GM03348 (cell line): ENCODE data around the gene PLSCR2.
"Not testable (repeated sequence)": the region's sequence is repeated elsewhere in the genome, so short reads cannot be mapped to it uniquely, and the experiment has no call there.

Experiments
- DNase-seq: peaks from one replicate; pipeline ENCODE4 v3.0.0; 2012; ENCODE audit warnings: low spot score

PLSCR2 gene

DNA sequence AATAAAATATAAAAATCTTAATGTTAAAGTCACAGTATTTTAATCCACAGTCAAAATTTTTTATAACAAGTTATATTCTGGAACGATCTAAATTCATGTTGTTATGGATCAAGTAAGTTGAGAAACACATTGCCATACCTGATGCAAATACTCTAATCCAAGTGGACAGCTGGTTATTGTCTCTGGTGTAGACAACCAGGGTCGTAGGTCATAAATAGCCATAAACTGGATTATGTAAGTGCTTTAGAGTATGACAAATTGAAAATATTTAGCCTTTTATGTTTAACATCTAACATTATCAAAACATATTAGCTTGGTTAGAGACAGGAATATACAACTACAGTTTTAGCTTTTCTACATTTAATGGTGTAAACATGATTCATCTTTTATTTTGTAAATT, 53.0 kb downstream of the PLSCR2 start:
- DNase-seq: no peak

DNA sequence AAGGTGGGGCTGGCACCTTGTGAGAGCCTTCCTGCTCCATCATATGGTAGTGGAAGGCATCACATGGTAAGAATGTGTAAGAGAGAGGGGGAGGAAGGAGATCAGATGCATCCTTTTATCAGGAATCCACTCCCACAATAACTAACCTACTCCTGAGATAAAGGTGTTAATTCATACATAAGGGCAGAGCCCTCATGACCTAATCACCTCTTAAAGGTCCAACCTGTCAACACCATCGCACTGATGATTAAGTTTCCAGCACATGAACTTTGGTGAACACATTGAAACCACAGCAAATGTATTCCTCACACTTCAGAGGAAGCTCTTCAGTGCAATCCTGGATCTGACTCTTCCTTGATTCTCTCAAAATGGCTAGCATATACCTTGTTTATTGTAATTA, 55.4 kb downstream of the PLSCR2 start:
- no peak for DNase-seq

DNA sequence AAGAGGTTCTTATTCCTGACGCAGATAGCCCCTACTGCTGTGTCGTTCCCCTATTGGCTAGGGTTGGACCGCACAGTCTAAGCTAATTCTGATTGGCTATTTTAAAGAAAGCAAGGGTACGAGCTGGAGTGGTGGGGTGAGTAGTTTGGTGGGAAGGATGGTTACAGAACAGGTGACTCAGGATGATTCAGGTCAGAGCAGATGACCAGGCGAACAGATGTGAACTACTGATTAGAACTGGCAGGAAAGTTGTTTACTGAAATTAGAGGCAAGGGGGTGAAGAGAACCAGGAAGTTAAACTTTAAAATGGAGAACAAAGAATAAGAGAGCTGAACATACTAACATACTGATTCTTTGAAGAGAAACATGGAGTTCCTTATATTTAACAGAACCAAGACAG, 56.6 kb downstream of the PLSCR2 start:
- DNase-seq: not testable (repeated sequence)

DNA sequence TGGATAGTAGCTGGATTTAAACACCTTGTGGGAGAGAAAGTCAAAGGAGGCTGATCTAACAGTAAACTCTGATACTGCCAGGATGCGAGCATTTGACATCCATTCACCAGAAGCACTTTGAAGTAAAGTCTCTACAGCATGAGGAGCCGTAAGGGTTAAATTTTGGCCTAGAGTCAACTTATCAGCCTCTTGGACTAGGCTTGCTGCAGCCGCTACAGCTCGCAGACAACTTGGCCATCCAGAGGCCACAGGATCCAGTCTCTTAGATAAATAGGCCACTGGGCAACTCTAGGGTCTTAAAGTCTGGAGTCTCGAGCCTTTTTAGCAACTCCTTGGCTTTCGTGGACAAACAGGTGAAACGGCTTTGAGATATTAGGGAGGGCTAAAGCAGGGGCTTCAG, 61.4 kb downstream of the PLSCR2 start:
- DNase-seq: no peak

DNA sequence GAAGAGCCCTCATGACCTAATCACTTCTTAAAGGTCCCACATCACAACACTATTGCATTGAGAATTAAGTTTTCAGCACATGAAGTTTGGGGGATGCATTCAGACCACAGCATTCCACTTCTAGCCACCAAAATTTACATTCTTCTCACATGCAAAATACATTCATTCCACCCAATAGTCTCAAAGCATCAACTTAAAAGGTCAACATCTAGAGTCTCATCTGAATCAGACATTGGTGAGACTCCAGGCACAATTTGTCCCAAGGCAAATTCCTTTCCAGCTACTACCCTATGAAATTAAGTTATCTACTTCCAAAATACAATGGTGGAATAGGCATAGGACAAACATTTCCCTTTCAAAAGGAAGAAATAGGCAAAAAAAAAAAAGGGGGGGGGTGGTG, 64.9 kb downstream of the PLSCR2 start:
- DNase-seq: no peak

DNA sequence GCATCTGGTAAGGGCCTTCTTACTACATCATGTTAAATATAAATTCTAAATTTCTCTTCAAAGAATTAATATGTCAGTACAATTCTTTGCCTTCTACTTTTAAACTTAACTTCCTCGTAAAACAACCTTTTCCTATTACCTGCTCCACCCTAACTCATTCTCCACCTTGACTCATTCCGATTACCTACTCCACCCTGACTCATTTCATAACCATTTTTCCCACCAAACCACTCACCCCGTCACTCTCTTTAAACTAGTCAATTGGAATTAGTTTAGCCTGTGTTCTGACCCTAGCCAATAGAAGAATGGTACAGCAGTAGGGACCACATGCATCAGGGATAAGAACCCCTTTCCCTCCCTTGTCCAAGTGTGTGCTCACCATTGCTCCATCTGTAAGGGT, 65.6 kb downstream of the PLSCR2 start:
- no peak for DNase-seq

DNA sequence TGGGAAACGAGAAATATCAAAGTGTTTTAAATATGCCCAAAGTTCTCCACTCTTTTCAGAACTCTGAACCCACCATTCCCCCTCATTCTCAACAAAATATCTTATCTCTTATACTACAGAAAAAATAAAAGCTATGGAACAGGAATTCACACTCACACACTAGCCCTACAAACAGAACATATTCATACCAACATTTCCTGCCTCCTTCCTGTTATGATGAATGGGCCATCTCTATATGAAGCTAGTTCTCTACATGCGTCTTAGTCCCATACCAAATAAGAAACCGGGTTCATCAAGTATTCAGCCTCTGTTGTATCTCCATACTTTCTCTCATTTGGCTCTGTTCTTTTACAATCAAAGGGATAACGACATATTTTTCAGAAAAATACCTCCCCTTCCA, 72.6 kb downstream of the PLSCR2 start:
- DNase-seq: no peak

DNA sequence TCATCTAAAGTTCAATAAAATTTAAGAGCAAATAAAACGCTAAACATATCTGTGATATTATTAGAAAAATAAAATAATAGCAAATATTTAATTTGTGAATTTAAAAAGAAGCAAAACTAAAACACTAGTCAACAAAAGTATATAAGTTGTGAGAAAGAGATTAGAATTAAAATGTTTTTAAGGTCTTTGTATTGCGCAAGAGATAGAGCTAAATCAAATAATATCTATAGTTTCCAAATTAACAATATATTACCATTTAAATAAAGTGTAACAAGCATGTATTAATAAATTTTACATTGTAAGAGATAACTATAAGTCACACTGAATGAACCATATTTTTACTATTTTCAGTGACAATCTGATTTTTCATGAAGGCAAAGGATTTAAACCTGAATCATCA, 74.2 kb downstream of the PLSCR2 start:
- DNase-seq: no peak

DNA sequence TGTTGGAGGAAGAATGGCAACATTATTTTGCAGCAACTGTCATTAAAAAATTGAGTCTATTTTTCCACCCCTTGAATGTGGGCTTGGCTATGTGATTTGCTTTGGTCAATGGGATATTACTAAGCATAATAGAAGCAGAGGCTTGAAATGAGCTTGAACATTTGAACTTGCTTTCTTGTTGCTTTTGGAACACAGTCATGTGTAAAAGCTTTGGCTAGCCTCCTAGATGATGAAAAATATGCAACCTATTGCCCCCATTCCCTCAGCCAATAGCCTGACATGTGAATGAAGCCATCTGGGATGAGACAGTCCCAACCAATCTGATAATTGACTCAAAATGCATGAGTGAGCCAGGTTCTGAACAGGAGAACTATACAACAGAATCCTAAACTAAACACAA, 78.4 kb downstream of the PLSCR2 start:
- DNase-seq: peak; percentile 72

DNA sequence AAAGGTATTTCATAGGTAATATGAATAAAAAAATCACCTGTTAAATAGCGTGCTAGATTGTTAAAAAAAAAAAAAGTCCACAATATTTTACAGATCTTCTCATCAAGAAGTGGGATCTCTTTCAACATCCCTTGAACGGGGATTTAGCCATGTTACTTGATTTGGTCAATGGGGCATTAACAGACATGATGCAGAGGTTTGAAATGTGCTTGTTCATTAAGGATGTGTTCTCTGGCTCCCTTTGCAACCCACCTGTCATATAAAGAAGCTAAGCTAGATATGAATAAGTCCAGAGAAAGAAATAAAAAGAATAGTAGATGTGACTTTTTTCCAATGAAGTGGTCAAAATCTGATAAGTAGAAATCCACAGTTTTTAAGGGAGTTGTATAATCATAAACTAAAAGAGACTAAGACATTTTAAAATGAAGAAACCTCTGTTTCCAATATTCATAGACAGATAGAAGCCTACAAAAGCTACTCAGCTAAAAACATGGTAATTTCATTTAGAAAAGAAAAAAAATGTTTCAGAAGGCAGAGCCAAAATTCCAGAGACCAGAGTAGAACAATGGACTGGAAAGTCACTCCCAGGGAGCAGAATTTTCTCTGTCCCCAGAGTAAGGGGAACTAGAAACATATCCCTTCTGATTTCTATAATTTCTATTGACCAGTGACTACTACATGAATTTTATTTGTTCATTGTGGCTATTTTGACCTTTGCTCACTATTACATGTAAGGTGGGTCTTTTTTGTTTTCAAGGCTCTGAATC, 79.2 kb downstream of the PLSCR2 start:
- DNase-seq: no peak

DNA sequence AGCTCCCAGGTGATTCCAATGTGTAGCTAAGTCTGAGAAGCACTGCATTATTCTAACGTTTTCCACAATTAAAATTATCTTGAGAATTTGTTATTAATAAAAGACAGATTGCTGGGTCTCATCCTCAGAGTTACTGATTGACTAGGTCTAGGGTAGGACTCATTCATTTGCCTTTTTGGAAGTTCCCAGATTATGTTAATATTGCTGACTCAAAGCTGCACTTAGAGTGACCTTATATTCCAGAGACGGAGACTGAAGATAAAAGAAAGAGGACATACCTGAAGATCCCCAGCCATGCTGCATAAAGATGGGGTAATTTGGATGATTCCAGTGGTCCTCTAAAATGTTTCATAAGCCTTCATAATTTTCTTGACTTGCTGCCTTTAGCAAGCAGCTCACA, 81.8 kb downstream of the PLSCR2 start:
- no peak for DNase-seq

DNA sequence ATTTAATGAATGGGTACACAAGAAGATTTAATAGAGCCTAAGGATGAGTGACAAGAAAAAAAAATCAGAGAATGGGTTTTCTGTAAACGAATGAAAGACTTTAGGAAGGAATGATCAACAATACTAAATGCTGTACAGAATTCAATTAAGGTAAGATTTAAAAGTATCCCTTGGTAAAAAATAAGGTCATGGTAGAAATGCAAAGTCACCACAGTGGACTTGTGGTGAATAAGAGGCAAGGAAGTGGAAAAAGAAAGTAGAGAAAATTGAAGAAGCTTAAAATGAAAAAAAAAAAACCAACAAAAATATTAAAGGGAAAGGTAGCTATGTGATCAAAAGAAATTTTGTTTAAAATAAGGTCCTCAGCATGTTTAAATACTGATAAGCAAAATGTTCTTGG, 82.4 kb downstream of the PLSCR2 start:
- DNase-seq: no peak

DNA sequence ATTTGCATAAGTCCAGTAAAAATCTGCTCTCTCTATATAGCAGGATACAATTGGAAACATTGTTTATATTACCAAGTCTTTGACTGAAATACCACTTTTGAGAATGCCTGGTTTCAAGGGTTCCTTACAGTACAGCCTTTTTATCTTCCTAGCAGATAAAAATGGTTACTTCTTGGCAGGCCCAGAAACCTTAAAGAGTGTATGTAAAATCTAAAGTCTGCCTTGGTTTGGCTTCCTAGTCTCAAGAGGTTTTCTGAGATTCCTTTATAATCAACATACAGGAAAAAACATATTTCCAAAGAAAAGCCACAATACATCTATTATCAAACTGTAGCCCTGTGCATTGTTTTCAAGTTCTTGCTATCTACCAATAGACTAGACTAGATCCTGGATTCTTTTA, 84.6 kb downstream of the PLSCR2 start:
- no peak for DNase-seq
